Cardiac muscle cell (in vitro differentiated cells and primary cell): Measurements from ENCODE around the gene NRG3. TPM values are rescaled to one million over a fixed set of nuclear protein-coding genes. Genes with fewer than 3 reads are reported as not detected.

Experiments
- DNase-seq, 2 donors: peaks; one replicate each; pipeline versions ENCODE4 v3.0.0 to v3.0.0-alpha.2; 2010 to 2017; ENCODE audit warnings: low read depth in 1 of 2, low spot score in 1 of 2
- H3K27ac ChIP-seq: fragments of 200-600 bp; sonication (generic); 2 replicates; pipeline ENCODE4 v1.5.1; 2016
- H3K27me3 ChIP-seq: fragments of 200-600 bp; sonication (generic); 2 replicates; pipeline ENCODE4 v1.6.0; 2016; ENCODE audit warnings: control low read depth
- H3K36me3 ChIP-seq: fragments of 200-600 bp; sonication (generic); 2 replicates; pipeline ENCODE4 v1.5.1; 2016; ENCODE audit warnings: control low read depth
- H3K4me1 ChIP-seq: fragments of 200-600 bp; sonication (generic); 2 replicates; pipeline ENCODE4 v1.8.1; 2017; ENCODE audit warnings: low read depth, mild to moderate bottlenecking, mixed run types
- H3K4me3 ChIP-seq: fragments of 200-600 bp; sonication (generic); 2 replicates; pipeline ENCODE4 v1.5.1; 2016; ENCODE audit warnings: mild to moderate bottlenecking
- H3K9me3 ChIP-seq: fragments of 200-600 bp; sonication (generic); 2 replicates; pipeline ENCODE4 v1.5.1; 2017; ENCODE audit warnings: low read depth, mild to moderate bottlenecking, control low read depth
- polyA plus RNA-seq: library from polyadenylated mRNA; unstranded; fragments of >200 nt; fragmentation: Nextera tagmentation; extraction: Ambion mirVana; gene quantifications from 2 replicates; pipeline ENCODE4 v1.2.1, GENCODE V29; 2016
- total RNA-seq: library from RNA; depleted of rRNA; stranded (reverse); fragments of >200 nt; gene quantifications from 2 replicates; pipeline ENCODE4 v1.2.3, GENCODE V29; 2016
- TF ChIP-seq, protein P1 (sequence below): IDR thresholded peaks from 2 replicates; pipeline ENCODE4 v1.5.1; 2012; ENCODE audit warnings: low read depth, mild to moderate bottlenecking, low read length

NRG3 gene
- total and polyA plus RNA-seq, 2 experiments from 2014 or later: 0.48 to 0.55 TPM

DNA sequence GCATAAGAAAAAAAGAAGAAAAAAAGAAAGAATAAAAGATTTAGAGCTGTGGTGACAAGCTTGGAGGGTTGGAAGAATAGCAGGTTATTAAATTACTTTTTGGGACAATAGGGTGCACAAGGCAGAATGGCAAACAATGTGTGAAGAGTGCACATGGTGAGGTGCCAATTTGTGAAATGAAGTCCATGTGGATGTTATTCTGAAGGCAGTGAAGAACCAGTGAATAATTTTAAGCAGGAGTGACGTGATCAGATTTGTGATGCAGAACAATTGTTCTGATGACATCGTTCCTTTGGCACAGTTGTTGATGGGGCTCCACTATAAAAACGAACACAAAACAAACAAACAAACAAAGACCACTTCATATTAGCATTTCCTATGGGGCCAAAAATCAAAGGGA, 700.3 kb downstream of the NRG3 start:
- Histone ChIP-seq H3K36me3 (no peaks in the 10 kb centered on the region), H3K27me3 (no peaks in the 10 kb centered on the region), H3K4me1 (no peaks in the 10 kb centered on the region), H3K9me3 (no peaks in the 10 kb centered on the region), H3K4me3 (no peak overlapping the region), H3K27ac (no peak overlapping the region)
- no peak for DNase-seq
- TF ChIP-seq, protein P1, sequence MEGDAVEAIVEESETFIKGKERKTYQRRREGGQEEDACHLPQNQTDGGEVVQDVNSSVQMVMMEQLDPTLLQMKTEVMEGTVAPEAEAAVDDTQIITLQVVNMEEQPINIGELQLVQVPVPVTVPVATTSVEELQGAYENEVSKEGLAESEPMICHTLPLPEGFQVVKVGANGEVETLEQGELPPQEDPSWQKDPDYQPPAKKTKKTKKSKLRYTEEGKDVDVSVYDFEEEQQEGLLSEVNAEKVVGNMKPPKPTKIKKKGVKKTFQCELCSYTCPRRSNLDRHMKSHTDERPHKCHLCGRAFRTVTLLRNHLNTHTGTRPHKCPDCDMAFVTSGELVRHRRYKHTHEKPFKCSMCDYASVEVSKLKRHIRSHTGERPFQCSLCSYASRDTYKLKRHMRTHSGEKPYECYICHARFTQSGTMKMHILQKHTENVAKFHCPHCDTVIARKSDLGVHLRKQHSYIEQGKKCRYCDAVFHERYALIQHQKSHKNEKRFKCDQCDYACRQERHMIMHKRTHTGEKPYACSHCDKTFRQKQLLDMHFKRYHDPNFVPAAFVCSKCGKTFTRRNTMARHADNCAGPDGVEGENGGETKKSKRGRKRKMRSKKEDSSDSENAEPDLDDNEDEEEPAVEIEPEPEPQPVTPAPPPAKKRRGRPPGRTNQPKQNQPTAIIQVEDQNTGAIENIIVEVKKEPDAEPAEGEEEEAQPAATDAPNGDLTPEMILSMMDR: no peak

GRCh38 chr10:82576093-82576492, 701.1 kb downstream of the NRG3 start:
- Histone ChIP-seq H3K4me1 (no peaks in the 10 kb centered on the region), H3K27me3 (no peaks in the 10 kb centered on the region), H3K4me3 (no peak overlapping the region), H3K36me3 (no peaks in the 10 kb centered on the region), H3K27ac (no peak overlapping the region), H3K9me3 (no peaks in the 10 kb centered on the region)
- no peak for DNase-seq
- TF ChIP-seq, protein P1: no peak

DNA sequence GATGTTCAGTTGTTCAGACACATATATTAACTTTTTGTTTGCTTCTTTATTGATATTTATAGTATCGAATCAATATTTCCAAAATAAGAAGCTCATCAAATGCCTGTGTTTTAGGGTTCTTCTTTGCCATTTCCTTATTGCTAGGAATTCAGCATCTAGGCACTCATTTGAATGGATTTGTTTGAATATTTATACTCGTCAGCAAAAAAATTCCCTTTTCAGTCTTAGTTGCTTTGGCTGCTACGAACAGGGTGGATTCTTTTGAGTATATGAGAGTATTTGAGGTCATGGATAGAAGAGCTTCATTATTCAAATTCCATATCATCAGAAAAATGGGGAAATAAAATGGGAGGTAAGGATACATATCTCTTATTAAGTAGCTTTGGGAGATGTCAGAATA, 706.9 kb downstream of the NRG3 start:
- no peak for DNase-seq
- Histone ChIP-seq H3K27me3 (no peaks in the 10 kb centered on the region), H3K36me3 (no peaks in the 10 kb centered on the region), H3K4me3 (no peak overlapping the region), H3K4me1 (no peaks in the 10 kb centered on the region), H3K27ac (no peak overlapping the region), H3K9me3 (no peaks in the 10 kb centered on the region)
- TF ChIP-seq, protein P1: no peak

GRCh38 chr10:82591421-82591820, 716.4 kb downstream of the NRG3 start:
- Histone ChIP-seq H3K4me3 (no peak overlapping the region), H3K27me3 (no peaks in the 10 kb centered on the region), H3K27ac (no peak overlapping the region), H3K9me3 (no peaks in the 10 kb centered on the region), H3K36me3 (no peaks in the 10 kb centered on the region), H3K4me1 (no peaks in the 10 kb centered on the region)
- no peak for DNase-seq
- TF ChIP-seq, protein P1: no peak

- Histone ChIP-seq H3K4me1 (no peaks in the 10 kb centered on the region), H3K27me3 (no peaks in the 10 kb centered on the region), H3K9me3 (no peaks in the 10 kb centered on the region), H3K27ac (no peak overlapping the region), H3K4me3 (no peak overlapping the region), H3K36me3 (no peaks in the 10 kb centered on the region)
- TF ChIP-seq, protein P1: no peak
- no peak for DNase-seq
Observed at GRCh38 chr10:82597840-82598239, 722.8 kb downstream of the NRG3 start.

- no peaks in the 10 kb centered on the region for H3K36me3 ChIP-seq
- TF ChIP-seq, protein P1: no peak
- no peaks in the 10 kb centered on the region for H3K9me3 ChIP-seq
- H3K27me3 ChIP-seq: no peaks in the 10 kb centered on the region
- H3K4me1 ChIP-seq: no peaks in the 10 kb centered on the region
- H3K27ac ChIP-seq: no peak overlapping the region
- H3K4me3 ChIP-seq: no peak overlapping the region
- DNase-seq: no peak
Observed at GRCh38 chr10:82609845-82610244, 734.9 kb downstream of the NRG3 start.
